Ectodermal cell (in vitro differentiated cells): ENCODE measurements around the gene RAI1.
"Not testable (repeated sequence)": the region's sequence is repeated elsewhere in the genome, so short reads cannot be mapped to it uniquely, and the experiment has no call there.

ENCODE experiments used
- H3K27ac ChIP-seq: 2 replicates; pipeline ENCODE4 v1.7.0; 2013; ENCODE audit warnings: mild to moderate bottlenecking, low read depth, low read length; ENCODE audit not compliant: insufficient read depth, poor library complexity, severe bottlenecking
- H3K27me3 ChIP-seq: 2 replicates; pipeline ENCODE4 v1.7.0; 2013; ENCODE audit warnings: mild to moderate bottlenecking, low read length; ENCODE audit not compliant: insufficient read depth, control insufficient read depth, poor library complexity, severe bottlenecking
- H3K36me3 ChIP-seq: one replicate; pipeline ENCODE4 v1.7.0; 2013; ENCODE audit warnings: low read length; ENCODE audit not compliant: control insufficient read depth, insufficient read depth
- H3K4me1 ChIP-seq: one replicate; pipeline ENCODE4 v1.7.0; 2013; ENCODE audit warnings: low read length; ENCODE audit not compliant: control insufficient read depth, insufficient read depth
- H3K4me3 ChIP-seq: 2 replicates; pipeline ENCODE4 v1.7.0; 2013; ENCODE audit warnings: low read depth, low read length, control low read depth; ENCODE audit not compliant: insufficient read depth
- H3K9me3 ChIP-seq: 2 replicates; pipeline ENCODE4 v1.7.0; 2013; ENCODE audit warnings: mild to moderate bottlenecking, low read length, moderate library complexity; ENCODE audit not compliant: control insufficient read depth
- WGBS, 2 experiments: methylation state at CpG; one replicate each; pipeline ENCODE4 v1.1.7; 2013; ENCODE audit warnings: missing lambda C conversion rate in 2 of 2; 5-methylcytosine and 5-hydroxymethylcytosine counted together

RAI1 gene

GRCh38 chr17:17645148-17645547 is 36.1 kb upstream of the RAI1 start:
- 63 to 89% methylated on average over 3 to 4 of the region's 4 CpGs for WGBS, 2 experiments
- not testable (repeated sequence) for H3K9me3 ChIP-seq, H3K36me3 ChIP-seq, H3K27me3 ChIP-seq, H3K27ac ChIP-seq, H3K4me3 ChIP-seq, H3K4me1 ChIP-seq

DNA sequence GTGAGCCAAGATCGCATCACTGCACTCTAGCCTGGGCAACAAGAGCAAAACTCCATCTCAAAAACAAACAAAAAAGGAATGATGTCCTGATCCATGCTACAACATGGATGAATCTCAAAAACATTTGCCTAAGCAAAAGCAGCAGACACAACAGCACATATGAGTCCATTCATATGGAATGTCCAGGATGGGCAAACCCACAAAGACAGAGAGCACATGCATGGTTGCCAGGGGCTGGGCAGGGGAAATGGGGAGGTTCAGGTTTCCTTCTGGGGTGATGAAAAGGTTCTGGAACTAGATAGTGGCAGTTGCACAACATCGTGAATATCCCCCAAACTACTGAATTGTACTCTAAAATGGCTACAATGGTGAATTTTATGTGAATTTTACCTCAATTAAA is 35.3 kb upstream of the RAI1 start:
- no peaks in the 10 kb centered on the region for H3K36me3 ChIP-seq
- no peaks in the 10 kb centered on the region for H3K4me1 ChIP-seq
- no peak overlapping the region for H3K4me3 ChIP-seq
- H3K27me3 ChIP-seq = no peaks in the 10 kb centered on the region
- WGBS, 2 experiments = 94 to 95% methylated on average over 2 of the region's 2 CpGs
- H3K9me3 ChIP-seq = no peaks in the 10 kb centered on the region
- H3K27ac ChIP-seq = no peak overlapping the region

DNA sequence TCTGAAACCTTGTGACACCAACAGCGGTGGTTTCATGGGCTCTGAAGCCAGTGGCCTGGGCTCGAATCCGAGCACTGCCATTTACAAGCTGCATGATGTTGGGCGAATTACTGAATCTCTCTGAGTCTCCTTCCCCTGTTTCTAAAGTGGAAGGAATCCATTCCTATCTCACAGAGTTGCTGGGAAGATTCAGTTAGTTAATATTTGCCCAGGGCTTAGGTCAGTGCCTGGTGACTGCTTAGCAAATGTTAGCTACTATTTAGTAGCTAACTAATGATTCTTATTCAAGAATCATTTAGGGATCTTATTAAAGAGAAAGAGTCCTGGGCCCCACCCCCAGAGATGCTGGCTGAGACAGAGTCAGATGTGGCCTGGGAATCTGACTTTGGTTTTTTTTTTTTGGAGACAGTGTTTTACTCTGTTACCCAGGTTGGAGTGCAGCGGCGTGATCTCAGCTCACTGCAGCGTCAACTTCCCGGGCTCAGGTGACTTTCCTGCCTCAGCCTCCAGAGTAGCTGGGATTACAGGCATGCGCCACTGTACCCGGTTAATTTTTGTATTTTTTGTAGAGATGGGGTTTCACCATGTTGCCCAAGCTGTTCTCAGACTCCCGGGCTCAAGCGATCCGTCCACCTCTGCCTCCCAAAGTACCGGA is 33.6 kb upstream of the RAI1 start:
- no peak overlapping the region for H3K4me3 ChIP-seq
- H3K36me3 ChIP-seq = no peaks in the 10 kb centered on the region
- no peaks in the 10 kb centered on the region for H3K9me3 ChIP-seq
- H3K4me1 ChIP-seq = no peaks in the 10 kb centered on the region
- H3K27ac ChIP-seq = no peak overlapping the region
- H3K27me3 ChIP-seq = no peaks in the 10 kb centered on the region
- WGBS, 2 experiments = 90 to 93% methylated on average over 14 of the region's 14 CpGs

- no peak overlapping the region for H3K4me3 ChIP-seq
- 91% methylated on average over 7 of the region's 7 CpGs for WGBS, 2 experiments
- H3K36me3 ChIP-seq = no peaks in the 10 kb centered on the region
- H3K9me3 ChIP-seq = no peaks in the 10 kb centered on the region
- H3K27ac ChIP-seq = no peak overlapping the region
- H3K27me3 ChIP-seq = no peaks in the 10 kb centered on the region
- no peaks in the 10 kb centered on the region for H3K4me1 ChIP-seq
These were observed 32.5 kb upstream of the RAI1 start for GRCh38 chr17:17648762-17649161.

DNA sequence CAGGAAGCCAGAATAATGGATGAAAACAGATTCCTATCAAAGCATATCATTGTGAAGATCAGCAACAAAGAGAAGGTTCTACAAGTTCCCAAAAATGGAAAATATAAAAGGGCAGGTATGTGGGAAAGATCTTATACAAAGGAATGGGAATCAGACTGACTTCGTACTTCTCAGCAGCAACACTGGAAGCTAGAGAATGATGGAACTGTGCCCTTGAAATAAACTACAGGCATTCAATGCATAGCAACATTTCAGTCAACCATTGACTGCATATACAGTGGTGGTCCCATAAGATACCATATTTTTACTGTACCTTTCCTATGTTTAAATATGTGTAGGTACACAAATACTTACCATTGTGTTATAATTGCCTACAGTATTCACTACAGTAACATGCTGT is 30.3 kb upstream of the RAI1 start:
- Histone ChIP-seq H3K9me3 (no peaks in the 10 kb centered on the region), H3K36me3 (no peaks in the 10 kb centered on the region), H3K27ac (no peak overlapping the region), H3K4me3 (no peak overlapping the region), H3K4me1 (no peaks in the 10 kb centered on the region), H3K27me3 (no peaks in the 10 kb centered on the region)
- 88 to 90% methylated on average over 1 of the region's 1 CpG for WGBS, 2 experiments

GRCh38 chr17:17653343-17653742 is 27.9 kb upstream of the RAI1 start:
- 86% methylated on average over 3 of the region's 3 CpGs for WGBS, 2 experiments
- Histone ChIP-seq H3K4me1 (no peaks in the 10 kb centered on the region), H3K27ac (no peak overlapping the region), H3K9me3 (no peaks in the 10 kb centered on the region), H3K36me3 (no peaks in the 10 kb centered on the region), H3K27me3 (no peaks in the 10 kb centered on the region), H3K4me3 (no peak overlapping the region)

DNA sequence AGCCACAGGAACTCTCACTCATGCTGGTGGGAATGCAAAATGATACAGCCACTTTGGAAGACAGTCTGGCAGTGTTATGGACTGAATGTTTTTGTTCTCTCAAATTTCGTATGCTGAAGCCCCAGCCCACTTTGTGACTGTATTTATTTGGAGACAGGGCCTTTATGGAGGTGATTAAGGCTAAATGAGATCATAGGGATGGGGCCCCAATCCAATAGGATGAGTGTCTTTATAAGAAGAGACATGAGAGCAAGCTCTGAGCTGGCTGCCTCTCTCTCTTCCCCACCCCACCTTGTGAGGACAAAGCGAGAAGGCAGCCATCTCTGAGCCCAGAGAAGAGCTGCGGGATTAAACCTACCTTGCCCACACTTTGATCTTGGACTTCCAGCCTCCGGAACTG is 21.9 kb upstream of the RAI1 start:
- H3K4me1 ChIP-seq = peaks cover 10% of the 10 kb centered on the region
- H3K9me3 ChIP-seq = peaks cover 4% of the 10 kb centered on the region
- H3K4me3 ChIP-seq = no peak overlapping the region
- H3K27ac ChIP-seq = no peak overlapping the region
- H3K27me3 ChIP-seq = no peaks in the 10 kb centered on the region
- WGBS, 2 experiments = 82 to 89% methylated on average over 4 of the region's 4 CpGs
- H3K36me3 ChIP-seq = no peaks in the 10 kb centered on the region

GRCh38 chr17:17661134-17661533 is 20.1 kb upstream of the RAI1 start:
- Histone ChIP-seq H3K9me3 (peaks cover 4% of the 10 kb centered on the region), H3K4me1 (peaks cover 10% of the 10 kb centered on the region), H3K36me3 (no peaks in the 10 kb centered on the region), H3K27me3 (no peaks in the 10 kb centered on the region), H3K4me3 (no peak overlapping the region), H3K27ac (no peak overlapping the region)
- 89 to 90% methylated on average over 8 of the region's 8 CpGs for WGBS, 2 experiments

- H3K4me3 ChIP-seq = no peak overlapping the region
- 88 to 89% methylated on average over 10 of the region's 10 CpGs for WGBS, 2 experiments
- no peaks in the 10 kb centered on the region for H3K36me3 ChIP-seq
- no peaks in the 10 kb centered on the region for H3K27me3 ChIP-seq
- H3K27ac ChIP-seq = no peak overlapping the region
- peaks cover 4% of the 10 kb centered on the region for H3K9me3 ChIP-seq
- H3K4me1 ChIP-seq = peaks cover 10% of the 10 kb centered on the region
These were observed 19.3 kb upstream of the RAI1 start for GRCh38 chr17:17661834-17662385.

- 42 to 49% methylated on average over 19 of the region's 19 CpGs for WGBS, 2 experiments
- Histone ChIP-seq H3K4me1 (peaks cover 10% of the 10 kb centered on the region), H3K27me3 (no peaks in the 10 kb centered on the region), H3K9me3 (peaks cover 4% of the 10 kb centered on the region), H3K36me3 (no peaks in the 10 kb centered on the region), H3K27ac (no peak overlapping the region), H3K4me3 (no peak overlapping the region)
These were observed 17.8 kb upstream of the RAI1 start for GRCh38 chr17:17663160-17664063.
